CD4-positive, alpha-beta T cell treated with Interleukin-4 for 4 hours (primary cell): ENCODE results near the gene SWT1.
"Not testable (repeated sequence)": the region's sequence is repeated elsewhere in the genome, so short reads cannot be mapped to it uniquely, and the experiment has no call there.

Experiments
- DNase-seq: peaks from one replicate; pipeline ENCODE4 v3.0.0-alpha.2; 2020

SWT1 gene

DNA sequence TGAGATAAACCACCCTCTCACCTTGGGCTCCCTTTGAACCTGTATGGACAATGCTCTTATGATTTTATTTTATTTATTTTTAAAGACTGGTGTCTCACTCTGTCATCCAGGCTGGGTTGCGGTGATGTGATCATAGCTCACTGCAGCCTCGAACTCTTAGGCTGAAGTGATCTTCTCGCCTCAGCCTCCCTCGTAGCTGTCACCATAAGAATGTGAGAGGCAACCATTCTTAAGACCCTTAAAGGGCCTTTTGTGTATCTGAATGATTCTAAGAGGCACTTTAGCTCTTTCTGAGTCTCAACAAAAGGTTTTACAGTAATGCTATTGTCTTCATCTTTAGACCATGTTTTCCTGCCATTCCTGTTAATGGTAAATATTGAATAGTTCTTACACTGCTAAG is 93.1 kb downstream of the SWT1 start:
- DNase-seq: no peak

DNA sequence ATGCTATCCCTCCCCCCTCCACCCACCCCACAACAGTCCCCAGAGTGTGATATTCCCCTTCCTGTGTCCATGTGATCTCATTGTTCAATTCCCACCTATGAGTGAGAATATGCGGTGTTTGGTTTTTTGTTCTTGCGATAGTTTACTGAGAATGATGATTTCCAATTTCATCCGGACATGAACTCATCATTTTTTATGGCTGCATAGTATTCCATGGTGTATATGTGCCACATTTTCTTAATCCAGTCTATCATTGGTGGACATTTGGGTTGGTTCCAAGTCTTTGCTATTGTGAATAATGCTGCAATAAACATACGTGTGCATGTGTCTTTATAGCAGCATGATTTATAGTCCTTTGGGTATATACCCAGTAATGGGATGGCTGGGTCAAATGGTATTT is 95.0 kb downstream of the SWT1 start:
- DNase-seq: not testable (repeated sequence)

DNA sequence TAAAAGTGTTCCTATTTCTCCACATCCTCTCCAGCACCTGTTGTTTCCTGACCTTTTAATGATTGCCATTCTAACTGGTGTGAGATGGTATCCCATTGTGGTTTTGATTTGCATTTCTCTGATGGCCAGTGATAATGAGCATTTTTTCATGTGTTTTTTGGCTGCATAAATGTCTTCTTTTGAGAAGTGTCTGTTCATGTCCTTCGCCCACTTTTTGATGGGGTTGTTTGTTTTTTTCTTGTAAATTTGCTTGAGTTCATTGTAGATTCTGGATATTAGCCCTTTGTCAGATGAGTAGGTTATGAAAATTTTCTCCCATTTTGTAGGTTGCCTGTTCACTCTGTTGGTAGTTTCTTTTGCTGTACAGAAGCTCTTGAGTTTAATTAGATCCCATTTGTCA is 95.4 kb downstream of the SWT1 start:
- DNase-seq: not testable (repeated sequence)

DNA sequence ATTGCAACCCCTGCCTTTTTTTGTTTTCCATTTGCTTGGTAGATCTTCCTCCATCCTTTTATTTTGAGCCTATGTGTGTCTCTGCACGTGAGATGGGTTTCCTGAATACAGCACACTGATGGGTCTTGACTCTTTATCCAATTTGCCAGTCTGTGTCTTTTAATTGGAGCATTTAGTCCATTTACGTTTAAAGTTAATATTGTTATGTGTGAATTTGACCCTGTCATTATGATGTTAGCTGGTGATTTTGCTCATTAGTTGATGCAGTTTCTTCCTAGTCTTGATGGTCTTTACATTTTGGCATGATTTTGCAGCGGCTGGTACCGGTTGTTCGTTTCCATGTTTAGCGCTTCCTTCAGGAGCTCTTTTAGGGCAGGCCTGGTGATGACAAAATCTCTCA is 98.6 kb downstream of the SWT1 start:
- not testable (repeated sequence) for DNase-seq

DNA sequence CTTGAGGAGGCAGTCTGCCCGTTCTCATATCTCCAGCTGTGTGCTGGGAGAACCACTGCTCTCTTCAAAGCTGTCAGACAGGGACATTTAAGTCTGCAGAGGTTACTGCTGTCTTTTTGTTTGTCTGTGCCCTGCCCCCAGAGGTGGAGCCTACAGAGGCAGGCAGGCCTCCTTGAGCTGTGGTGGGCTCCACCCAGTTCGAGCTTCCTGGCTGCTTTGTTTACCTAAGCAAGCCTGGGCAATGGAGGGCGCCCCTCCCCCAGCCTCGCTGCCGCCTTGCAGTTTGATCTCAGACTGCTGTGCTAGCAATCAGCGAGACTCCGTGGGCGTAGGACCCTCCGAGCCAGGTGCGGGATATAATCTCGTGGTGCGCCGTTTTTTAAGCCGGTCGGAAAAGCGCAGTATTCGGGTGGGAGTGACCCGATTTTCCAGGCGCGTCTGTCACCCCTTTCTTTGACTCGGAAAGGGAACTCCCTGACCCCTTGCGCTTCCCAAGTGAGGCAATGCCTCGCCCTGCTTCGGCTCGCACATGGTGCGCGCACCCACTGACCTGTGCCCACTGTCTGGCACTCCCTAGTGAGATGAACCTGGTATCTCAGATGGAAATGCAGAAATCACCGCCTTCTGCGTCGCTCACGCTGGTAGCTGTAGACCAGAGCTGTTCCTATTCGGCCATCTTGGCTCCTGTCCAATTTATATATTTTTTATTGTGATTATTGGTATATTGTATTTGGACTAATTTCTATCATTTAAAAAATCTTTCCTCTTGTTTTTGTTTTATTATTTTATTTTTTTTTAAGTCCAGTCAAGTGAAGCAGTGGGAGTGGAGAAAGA is 100.4 kb downstream of the SWT1 start:
- DNase-seq: not testable (repeated sequence)

DNA sequence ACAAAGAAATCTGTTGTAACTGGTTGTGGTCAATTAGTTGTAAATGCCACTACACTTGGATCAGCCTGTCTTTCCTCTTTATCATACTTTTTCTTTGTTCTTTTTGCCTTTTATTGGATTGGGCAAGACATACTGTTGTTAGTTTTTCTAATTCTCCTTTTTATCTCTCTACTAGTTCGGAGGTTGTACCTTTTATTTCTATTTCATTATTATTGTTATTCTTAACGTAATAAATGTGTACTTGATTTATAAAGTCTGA is 100.9 kb downstream of the SWT1 start:
- no peak for DNase-seq

DNA sequence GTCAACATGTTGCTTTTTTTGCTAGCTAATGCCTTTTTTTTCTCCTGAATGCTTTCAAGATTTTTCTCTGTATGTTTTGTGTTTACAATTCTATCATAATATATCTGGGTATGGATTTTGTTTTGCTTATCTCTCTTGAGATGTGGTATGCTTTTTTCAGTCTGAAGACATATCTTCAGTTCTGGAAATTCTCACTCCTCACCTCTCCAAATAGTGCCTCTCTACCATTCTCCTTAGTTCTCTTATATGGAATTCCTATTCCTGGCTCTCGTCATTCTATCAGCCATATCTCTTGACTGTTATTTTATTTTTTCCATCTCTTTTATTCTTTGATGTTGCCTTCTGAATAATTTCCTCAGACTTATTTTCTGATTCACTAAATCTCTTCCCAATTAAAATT is 101.7 kb downstream of the SWT1 start:
- no peak for DNase-seq

DNA sequence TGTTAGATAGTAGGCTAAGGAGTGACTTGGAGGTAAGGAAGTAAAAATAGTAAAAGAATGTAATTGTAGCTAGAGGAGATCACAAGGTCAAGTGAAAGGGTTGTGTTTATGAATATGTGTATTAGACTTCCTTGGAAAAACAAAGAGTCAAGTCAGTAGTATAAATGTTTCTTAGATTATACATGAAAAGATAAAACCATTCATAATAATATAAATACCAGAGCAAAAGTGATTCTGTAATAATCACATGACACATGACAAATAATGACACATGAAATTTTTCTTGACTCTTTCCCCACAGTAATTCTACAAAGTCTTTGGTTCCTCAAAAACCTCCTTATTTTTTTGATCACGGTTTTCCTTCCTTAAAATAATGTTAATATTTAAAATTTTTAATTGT is 103.6 kb downstream of the SWT1 start:
- DNase-seq: no peak

DNA sequence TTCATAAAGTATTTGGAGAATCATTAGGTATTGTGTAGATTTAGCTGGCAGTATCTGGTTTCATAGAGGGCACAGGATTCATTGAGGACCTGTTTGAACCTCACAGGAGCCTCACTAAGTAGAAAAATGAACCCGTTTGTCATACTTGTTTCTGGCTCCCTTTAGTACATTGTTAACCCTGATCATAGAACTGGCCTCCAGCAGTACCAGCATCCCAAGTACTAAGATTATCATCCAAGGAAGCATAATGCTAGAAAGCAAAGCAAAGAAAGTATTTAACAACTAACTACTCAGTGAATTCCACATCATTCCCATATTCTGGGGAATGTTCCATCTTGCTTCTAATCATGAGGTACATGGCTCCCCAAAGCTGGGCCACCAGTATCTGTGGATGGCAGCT is 105.2 kb downstream of the SWT1 start:
- DNase-seq: no peak

DNA sequence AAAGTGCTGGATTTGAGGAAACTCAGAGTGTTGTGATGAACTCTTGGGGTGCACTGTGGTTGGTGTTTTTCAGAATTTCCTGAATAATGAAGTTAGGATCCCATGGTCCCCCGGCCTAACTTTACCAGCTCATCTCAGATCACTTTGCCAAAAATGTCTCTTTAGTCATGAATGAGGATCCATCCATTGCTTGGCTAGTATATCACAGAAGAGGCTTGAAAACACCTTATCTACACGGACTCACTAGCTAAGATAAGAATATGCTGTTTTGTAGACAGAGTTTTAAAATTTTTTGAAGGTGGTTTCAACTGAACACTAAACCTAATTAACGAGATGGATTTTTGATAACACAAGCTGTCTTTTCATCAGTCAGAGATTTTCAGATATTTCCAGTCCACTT is 106.3 kb downstream of the SWT1 start:
- no peak for DNase-seq

DNA sequence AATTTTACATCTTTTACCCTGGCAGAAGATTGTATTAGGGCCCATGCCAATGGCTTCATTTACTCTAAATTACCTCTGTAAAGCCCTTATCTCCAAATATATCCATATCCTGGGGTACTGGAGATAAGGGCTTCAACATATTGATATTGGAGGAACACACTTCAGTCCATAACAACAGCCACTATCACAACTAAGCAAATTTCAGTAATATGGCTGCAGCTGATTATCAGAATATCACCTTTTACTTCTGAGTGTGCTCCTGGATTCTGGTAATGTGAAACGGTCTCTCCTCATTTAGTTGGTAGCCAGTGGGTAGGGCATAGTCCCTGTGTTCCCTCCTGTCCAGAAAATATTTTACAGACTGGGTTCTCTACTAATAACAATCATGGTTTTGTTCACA is 106.8 kb downstream of the SWT1 start:
- no peak for DNase-seq

DNA sequence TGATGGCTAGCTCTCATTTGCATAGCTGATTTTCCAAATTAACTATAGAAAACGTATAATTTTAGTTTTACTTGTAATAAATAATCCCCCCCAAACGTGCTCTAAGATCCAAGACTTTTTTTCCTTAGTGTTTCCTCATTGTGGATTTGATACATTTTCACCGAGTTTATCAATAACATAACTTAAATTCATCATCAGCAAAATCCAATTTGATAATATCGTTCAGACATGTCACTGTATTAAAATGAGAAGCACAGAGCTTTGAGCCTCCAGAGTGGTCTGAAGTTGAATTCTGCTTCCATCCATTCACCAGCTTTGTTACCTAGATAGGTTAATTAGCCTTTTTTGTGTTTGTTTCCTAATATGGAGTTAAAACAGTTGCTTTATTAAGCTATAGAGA is 108.3 kb downstream of the SWT1 start:
- no peak for DNase-seq

DNA sequence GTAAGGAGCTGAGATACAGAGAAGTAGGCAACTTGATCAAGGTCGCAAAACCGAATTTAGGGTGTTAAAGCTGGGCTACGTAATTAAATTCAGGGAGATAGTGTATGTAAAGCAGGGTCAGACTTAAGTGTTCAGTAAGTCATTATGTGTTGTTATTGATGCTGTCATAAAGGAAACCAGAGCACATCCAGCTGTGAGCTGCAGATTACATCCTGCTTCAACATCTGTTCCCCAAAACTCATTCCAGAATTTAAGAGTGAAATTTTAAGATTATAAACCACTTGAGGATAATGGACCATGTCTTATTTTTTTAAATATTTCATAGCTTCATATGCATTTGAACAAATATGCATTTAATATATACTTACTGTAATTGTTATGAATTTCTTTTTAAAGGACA is 110.3 kb downstream of the SWT1 start:
- DNase-seq: no peak

DNA sequence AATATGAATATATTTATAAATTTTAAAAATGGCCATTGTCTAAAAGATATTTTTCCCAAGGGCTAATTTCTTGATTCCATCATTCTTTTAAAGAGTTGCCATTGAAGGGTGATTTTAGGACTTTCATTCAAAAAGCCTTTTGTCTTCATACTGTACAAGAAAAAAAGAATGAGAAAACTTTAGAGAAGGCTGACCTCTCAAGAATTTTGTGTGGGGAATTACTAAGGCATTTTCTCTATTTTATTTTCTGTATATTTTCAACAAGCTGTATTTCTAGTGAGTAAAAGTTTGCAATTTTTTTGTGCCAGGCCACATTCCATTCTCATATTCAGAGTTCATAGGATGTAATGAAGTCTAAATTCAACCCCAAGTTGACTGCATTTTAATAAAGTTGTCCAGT is 110.7 kb downstream of the SWT1 start:
- DNase-seq: no peak

DNA sequence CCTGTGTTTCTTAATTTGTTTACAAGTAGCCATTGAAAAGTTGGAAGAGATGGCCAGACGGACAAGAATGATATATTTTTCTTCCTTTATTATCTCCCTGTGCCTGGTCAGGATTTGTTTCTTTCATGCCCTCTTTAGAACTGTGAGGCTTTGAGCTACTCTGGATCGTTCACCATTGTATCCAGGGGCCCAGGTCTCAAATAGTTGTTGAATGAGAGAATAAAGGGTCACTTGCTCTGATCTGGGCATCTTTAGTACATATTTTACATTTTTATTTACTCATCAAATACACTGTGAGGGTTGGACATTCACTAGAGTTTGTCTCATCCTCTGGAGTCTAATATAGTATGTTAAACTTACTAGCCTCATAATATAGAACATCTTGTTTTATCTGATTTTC is 111.4 kb downstream of the SWT1 start:
- DNase-seq: no peak

DNA sequence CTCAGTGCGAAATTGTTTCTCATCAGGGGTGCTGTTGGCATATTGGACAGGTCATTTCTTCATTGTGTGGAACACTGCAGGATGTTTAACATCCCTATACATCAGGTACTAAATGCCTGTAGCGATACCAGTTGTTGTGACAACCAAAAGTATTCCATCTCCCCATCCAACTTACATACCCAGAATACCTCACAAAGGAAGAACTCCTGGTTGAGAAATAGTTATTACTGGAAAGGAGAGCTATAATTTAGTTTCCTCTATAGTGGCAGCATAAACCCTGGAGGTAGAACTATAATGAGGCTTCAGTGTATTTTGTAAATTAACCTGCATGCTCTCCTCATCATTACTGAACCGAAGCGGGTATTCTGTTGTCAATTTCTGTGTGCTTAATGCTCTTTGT is 115.0 kb downstream of the SWT1 start:
- no peak for DNase-seq

DNA sequence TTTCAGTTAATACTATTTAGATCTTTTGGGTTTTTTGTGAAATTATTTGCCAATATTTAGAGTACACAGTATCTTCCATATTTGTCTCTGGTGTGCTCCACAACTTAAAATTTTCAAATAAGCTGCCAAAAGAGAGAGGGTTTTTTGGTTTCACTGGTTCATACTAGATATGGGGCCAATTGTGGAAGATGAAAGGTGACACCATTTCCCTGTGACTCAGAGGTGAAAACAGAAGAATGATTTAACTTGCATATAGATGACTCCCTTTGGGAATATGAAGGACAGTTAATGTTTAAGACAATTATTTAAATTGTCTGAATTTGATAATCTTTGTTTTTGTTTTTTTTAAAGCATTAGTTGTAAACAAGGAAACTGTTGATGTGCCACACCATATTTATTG is 122.6 kb downstream of the SWT1 start:
- no peak for DNase-seq

DNA sequence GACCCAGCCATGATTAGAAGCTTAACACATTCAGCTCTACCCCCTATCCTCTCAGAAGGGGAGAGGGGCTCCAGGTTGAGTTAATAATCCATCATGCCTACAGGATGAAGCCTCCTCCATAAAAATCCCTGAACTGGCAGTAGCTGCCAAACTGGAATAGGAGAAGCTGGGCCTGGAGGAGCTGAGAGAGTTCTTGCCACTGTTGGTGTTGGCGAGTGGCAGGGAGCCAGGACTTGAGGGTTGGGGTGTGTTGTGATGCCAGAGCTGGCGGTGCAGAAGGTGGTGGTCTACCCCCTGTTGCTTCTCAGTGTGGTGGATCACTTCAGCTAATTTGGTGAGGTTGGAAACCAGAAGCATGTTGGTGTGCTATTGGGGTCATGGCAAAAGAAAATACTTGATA is 123.6 kb downstream of the SWT1 start:
- no peak for DNase-seq

DNA sequence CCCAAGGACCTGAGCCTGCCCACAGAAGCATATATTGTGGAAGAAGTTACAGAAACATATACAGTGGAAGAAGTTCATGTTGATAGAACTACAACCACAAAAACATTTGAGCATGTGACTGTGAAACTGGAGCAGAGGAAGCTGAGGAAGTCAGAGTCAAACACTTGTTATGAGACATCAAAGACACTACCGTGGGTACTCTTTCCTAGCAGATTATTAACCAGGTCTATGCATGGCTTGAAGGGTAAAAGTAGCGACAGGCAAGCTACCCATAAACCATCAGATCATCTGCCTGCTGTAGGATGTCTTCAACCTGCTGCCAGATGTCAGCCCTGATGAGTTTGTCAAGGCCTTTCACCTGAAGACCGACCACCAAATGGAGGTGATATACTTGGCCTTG is 124.3 kb downstream of the SWT1 start:
- DNase-seq: peak; percentile 78

DNA sequence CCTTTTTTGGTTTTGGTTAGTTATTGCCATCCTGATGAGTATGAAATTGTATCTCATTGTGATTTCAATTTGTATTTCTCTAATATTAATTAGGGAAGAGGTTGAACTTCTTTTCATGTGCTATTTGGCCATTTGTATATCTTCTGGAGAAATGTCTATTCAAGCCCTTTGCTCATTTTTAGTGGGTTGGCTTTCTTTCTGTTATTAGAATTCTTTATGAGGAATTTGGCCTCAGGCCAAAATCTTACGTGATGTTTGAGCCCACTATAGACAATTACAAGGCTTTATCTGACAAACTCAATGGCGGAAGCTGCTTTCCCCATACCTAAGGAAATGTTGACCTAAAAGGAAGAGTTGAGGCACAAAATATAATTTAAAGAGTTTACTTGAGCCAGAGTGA is 127.1 kb downstream of the SWT1 start:
- no peak for DNase-seq

DNA sequence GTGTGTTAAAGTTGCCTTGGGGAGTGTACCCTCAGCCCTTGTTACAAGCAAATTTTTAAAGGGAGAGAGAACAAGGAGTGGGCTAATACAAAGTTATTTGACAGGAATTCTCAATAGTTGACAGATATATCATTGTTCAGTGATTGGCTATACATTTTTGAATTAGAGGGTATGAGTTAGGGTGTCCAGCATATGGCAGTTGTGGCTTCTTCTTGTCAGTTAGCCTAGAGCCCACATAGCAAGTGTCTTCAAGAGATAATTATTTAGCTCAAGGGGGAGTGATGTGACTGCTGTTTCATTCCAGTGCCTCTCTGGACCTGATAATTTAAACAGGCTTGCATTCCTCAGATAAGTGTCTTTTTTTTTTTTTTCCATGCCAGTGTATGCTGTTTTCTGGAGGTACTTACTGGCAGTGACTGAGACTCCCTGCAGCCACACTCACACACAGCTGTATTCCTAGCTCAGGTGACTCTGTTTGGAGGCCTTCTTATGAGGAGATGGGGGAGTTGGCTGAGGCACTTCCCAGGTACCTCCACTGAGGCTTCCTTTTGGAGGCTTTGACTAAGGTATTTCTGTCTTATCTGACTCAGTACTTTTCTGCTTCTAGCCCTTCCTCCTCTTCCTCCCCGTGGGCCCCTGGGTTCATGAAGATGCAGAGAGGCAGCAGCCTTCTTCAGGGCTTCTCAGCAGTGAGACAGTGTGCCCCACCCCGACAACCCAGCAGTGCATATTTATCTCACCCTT is 127.7 kb downstream of the SWT1 start:
- DNase-seq: no peak

DNA sequence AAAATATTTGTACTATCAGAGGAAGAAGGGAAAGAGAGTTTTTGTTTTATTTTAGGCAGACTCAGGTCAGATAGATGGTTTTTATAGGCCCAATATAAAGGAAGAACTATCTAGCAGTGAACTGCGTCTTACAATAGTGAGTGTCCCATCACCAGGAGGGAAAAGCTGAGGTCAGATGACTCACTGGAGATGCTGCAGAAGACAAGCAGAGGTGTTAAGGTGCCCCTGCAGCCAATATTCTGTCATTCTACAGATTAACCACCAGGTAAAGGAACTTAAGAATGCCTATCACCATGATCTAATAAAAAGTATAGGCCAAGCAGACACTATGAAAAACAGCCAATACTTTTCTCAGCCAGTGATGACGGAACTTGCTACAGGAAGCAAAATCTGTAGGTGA is 130.5 kb downstream of the SWT1 start:
- DNase-seq: no peak

DNA sequence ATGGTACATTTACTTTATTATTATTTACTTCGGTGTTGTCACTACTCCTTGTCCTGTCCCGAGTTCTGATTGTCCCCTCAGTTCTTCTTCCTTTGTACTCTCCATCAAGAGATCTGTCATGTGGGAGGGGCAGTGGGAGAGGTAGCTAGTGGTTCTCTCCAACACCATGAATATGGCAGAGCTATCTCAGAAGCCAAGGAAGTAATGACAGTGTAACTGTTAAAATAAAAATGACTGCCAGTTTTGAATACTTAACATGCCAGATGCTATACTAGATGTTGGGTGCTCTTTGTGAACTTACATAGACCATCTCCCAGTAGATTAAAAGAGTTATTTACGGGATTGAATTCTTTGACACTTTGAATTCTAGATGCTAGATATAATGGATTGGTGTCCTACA is 131.5 kb downstream of the SWT1 start:
- DNase-seq: no peak

DNA sequence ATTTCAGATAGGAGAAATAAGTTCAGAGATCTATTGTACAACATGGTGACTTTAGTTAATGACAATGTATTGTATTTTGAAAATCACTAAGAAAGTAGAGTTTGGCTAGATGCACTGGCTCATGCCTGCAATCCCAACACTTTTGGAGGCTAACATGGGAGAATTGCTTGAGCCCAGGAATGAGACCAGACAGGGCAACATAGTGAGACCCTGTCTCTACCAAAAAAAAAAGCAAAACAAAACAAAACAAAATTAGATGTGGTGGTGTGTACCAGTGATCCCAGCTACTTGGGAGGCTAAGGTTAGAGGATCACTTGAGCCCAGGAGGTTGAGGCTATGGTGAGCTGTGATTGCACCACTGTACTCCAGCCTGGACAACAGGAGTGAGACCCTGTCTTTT is 132.9 kb downstream of the SWT1 start:
- no peak for DNase-seq

DNA sequence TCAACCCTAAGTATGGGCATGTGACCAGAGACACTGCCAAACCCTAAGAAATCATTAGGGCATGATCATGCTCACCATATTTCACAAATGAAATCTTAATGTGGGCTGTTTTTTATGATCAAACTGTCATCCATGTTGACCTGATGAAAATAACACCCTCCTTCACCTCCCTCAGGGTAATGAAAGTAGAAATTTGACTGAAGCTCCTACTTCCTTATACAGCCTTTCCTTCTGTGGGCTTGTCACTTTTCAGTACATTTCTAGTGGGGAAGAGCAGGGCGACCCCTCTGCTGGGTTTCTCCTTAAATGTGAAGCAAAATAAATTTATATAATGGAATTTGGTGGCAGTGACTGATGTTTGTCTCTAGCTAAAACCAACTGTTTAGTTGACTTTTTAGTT is 134.2 kb downstream of the SWT1 start:
- DNase-seq: no peak
